Activated CD8-positive, alpha-beta memory T cell treated with anti-CD3 and anti-CD28 coated beads, Interleukin-2, amount 50 U/mL, for 24 hours (primary cell): ENCODE results near the gene PPIB.
"Not testable (repeated sequence)": the region's sequence is repeated elsewhere in the genome, so short reads cannot be mapped to it uniquely, and the experiment has no call there.

ENCODE experiments used
- DNase-seq: peaks from one replicate; pipeline ENCODE4 v3.0.0-alpha.2; 2020; ENCODE audit errors: extremely low read depth

Gene PPIB

DNA sequence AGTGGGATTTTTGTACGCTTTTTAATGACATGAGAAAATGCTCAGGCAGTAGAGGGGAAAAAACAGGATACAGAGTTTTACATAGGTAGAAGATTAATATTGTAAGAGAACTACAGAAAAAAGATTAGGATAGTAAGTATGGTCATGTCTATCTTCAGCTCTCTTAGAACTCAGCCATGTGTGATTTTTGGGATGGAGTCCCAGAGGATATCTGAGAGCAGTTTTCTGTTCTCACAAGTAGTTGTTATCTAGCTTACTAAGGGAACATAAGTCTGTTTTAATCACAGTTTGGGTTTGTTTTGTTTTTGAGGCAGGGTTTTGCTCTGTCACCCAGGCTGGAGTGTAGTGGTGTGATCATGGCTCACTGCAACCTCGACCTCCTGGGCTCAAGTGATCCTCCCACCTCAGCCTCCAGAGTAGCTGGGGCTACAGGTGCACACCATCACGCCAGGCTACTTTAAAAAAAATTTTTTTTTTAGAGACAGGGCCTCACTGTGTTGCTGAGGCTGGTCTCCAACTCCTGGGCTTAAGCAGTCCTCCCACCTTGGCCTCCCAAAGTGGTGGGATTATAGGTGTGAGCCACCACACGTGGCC, 52.6 kb downstream of the PPIB start:
- DNase-seq: not testable (repeated sequence)

- DNase-seq: no peak
Measured at GRCh38 chr15:64107337-64107736, 55.5 kb downstream of the PPIB start.
